Tongue (tissue), 2 donors: ENCODE results near the gene TCEANC2. TPM values are rescaled to one million over a fixed set of nuclear protein-coding genes. Genes with fewer than 3 reads are reported as not detected.
"Not testable (repeated sequence)": the region's sequence is repeated elsewhere in the genome, so short reads cannot be mapped to it uniquely, and the experiment has no call there.

Source experiments
- DNase-seq: peaks from one replicate; pipeline ENCODE4 v3.0.0-alpha.2; 2015
- total RNA-seq: library from RNA; depleted of rRNA; stranded (reverse); fragments of >200 nt; gene quantifications from one replicate; pipeline ENCODE4 v1.2.3, GENCODE V29; 2014

The TCEANC2 gene
- total RNA-seq, 1 donor from 2014 or later = 4.8 TPM

- DNase-seq = no peak
Observed at GRCh38 chr1:54027848-54028247, 25.6 kb upstream of the TCEANC2 start.

GRCh38 chr1:54028306-54029251, 24.8 kb upstream of the TCEANC2 start:
- no peak for DNase-seq

GRCh38 chr1:54037476-54037875, 15.9 kb upstream of the TCEANC2 start:
- DNase-seq = no peak

GRCh38 chr1:54041806-54042205, 11.6 kb upstream of the TCEANC2 start:
- no peak for DNase-seq

- DNase-seq = no peak
Observed at GRCh38 chr1:54045496-54045895, 7.9 kb upstream of the TCEANC2 start.

- no peak for DNase-seq
Observed at GRCh38 chr1:54046671-54047383, 6.6 kb upstream of the TCEANC2 start.

GRCh38 chr1:54047384-54048305, 5.8 kb upstream of the TCEANC2 start:
- DNase-seq = no peak

- not testable (repeated sequence) for DNase-seq
Observed at GRCh38 chr1:54050435-54050834, 3.0 kb upstream of the TCEANC2 start.

GRCh38 chr1:54051933-54052430, 1.4 kb upstream of the TCEANC2 start:
- DNase-seq = peak; percentile 18

- DNase-seq = peak; percentile 62
Observed at GRCh38 chr1:54052431-54052933, 926 bp upstream of the TCEANC2 start.

GRCh38 chr1:54053745-54054437, 483 bp downstream of the TCEANC2 start:
- DNase-seq = no peak

GRCh38 chr1:54054438-54054749, 986 bp downstream of the TCEANC2 start:
- peak; percentile 6 for DNase-seq

GRCh38 chr1:54064299-54064698, 10.9 kb downstream of the TCEANC2 start:
- DNase-seq = no peak

- DNase-seq = peak; percentile 69
Observed at GRCh38 chr1:54069791-54070170, 16.4 kb downstream of the TCEANC2 start.

GRCh38 chr1:54070171-54070837, 16.9 kb downstream of the TCEANC2 start:
- peak; percentile 82 for DNase-seq

- DNase-seq = no peak
Observed at GRCh38 chr1:54077359-54077758, 24.0 kb downstream of the TCEANC2 start.

- DNase-seq = no peak
Observed at GRCh38 chr1:54080598-54081049, 27.2 kb downstream of the TCEANC2 start.

GRCh38 chr1:54081306-54082270, 28.2 kb downstream of the TCEANC2 start:
- DNase-seq = peak; percentile 58

GRCh38 chr1:54084794-54085193, 31.4 kb downstream of the TCEANC2 start:
- DNase-seq = no peak
